Cardiac ventricle fibroblast (primary cell): ENCODE data around the gene PRKCA. TPM values are rescaled to one million over a fixed set of nuclear protein-coding genes. Genes with fewer than 3 reads are reported as not detected.

Experiments
- total RNA-seq: library from RNA; depleted of rRNA; stranded (reverse); fragments of >200 nt; gene quantifications from 2 replicates; pipeline ENCODE4 v1.2.3, GENCODE V29; 2015

The PRKCA gene
- total RNA-seq: 27.4 and 27.8 TPM in 2 replicates

DNA sequence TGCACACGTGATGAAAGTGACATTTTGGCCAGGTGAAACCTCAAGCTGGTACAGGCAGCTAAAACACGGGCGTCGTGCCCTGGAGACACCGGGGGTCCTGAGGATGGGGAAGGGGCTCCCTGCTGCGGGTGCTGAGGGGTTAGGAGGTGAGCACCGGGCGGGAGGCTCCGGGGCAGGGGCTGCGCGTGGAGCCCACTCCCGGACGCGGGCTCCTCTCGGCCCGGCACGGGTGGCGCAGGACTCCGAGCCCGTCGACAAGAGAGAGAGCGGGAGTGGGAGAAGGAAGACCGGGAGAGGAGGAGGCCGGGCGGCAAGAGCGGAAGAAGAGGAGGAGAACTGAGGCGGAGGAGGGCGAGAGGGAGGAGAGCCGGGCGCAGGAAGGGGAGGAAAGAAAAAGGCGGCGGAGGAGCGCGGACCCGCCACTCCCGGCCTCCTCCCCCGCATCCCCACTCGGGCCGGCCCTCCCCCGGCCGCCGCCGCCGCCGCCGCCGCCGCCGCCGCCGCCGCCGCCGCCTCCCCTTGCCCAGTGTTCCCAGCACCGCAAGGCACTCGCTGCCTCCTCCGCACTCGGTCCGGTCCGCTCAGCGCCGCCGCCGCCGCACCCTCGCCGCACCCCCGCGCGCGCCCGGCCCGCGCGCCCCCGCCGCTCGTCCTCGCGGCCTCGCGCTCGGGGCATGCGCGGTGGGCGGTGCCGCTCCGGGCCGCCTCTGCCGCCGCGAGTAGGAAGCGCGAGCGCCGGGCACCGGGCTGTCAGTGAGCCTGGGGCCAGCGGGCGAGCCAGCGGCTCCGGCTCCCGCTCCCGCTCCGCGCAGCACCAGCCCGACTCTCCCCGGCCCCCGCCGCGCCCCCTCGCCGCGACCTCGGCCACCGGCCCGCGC lies at the start of gene PRKCA:
Gene PRKCA, plus strand, starts transcription at position 750 of the 878 bp plus-strand sequence.

GRCh38 chr17:66834919-66835454 lies 532.6 kb downstream of the PRKCA start, which contains the start of gene CACNG5:
Gene CACNG5, plus strand, starts transcription at chr17:66835117. Its CDS starts 42,216 bp downstream, at chr17:66877333.

Other genes starting within 250 kb of the PRKCA start
- 4.6 and 19.0 TPM in 2 replicates for gene CEP112, start 110.5 kb upstream of the PRKCA start, total RNA-seq
- gene APOH, start 73.2 kb upstream of the PRKCA start, total RNA-seq: not detected in 2 replicates